CD14-positive monocyte (primary cell): ENCODE data around the gene THRAP3. TPM values are rescaled to one million over a fixed set of nuclear protein-coding genes. Genes with fewer than 3 reads are reported as not detected.

Experiments used
- DNase-seq, 3 donors: peaks; one replicate each; pipeline ENCODE4 v3.0.0-alpha.2; 2011 to 2022
- H2AFZ ChIP-seq: 2 replicates; pipeline ENCODE4 v1.6.0; 2012; ENCODE audit warnings: mild to moderate bottlenecking, low read depth, low read length, inconsistent platforms; ENCODE audit not compliant: insufficient read depth, poor library complexity, severe bottlenecking
- H3K27ac ChIP-seq, 2 donors: 1 replicate in 1 of 2; 2 replicates in 1 of 2; pipeline ENCODE4 v1.5.1; 2012 to 2013; ENCODE audit warnings: low read length in 2 of 2, control low read depth in 1 of 2, inconsistent platforms in 1 of 2, low read depth in 1 of 2, mild to moderate bottlenecking in 1 of 2
- H3K27me3 ChIP-seq, 2 donors: one replicate each; pipeline versions ENCODE4 v1.6.0 to v1.6.1; 2011 to 2013; ENCODE audit warnings: low read length in 2 of 2; ENCODE audit not compliant: control insufficient read depth in 2 of 2, insufficient read depth in 2 of 2
- H3K36me3 ChIP-seq, 2 donors: replicated peaks in 1 of 2; 1 replicate in 1 of 2; 2 replicates in 1 of 2; pipeline versions ENCODE4 v1.5.1 to v1.6.1; 2012 to 2013; ENCODE audit warnings: low read length in 2 of 2, control low read depth in 1 of 2, inconsistent platforms in 1 of 2, mild to moderate bottlenecking in 1 of 2; ENCODE audit not compliant: insufficient read depth in 2 of 2, control insufficient read depth in 1 of 2
- H3K4me1 ChIP-seq, 2 donors: 1 replicate in 1 of 2; 2 replicates in 1 of 2; pipeline versions ENCODE4 v1.5.1 to v1.6.1; 2012 to 2013; ENCODE audit warnings: low read length in 2 of 2, control low read depth in 1 of 2, inconsistent platforms in 1 of 2, mild to moderate bottlenecking in 1 of 2, moderate library complexity in 1 of 2; ENCODE audit not compliant: insufficient read depth in 2 of 2, control insufficient read depth in 1 of 2
- H3K4me2 ChIP-seq: replicated peaks from 2 replicates; pipeline ENCODE3; 2012; ENCODE audit warnings: low read length, moderate library complexity, mild to moderate bottlenecking; ENCODE audit not compliant: poor library complexity, severe bottlenecking; ENCODE audit errors: extremely low read depth
- H3K4me3 ChIP-seq, 3 experiments: fragments of 200-600 bp in 1 of 3; sonication (generic) in 1 of 3; replicated peaks in 1 of 3; 1 replicate in 2 of 3; 2 replicates in 1 of 3; pipeline ENCODE4 v1.5.1; 2011 to 2013; ENCODE audit warnings: low read length in 3 of 3, mild to moderate bottlenecking in 3 of 3, control low read depth in 2 of 3, low read depth in 2 of 3, inconsistent platforms in 1 of 3, moderate library complexity in 1 of 3
- H3K79me2 ChIP-seq: 2 replicates; pipeline ENCODE4 v1.6.0; 2012; ENCODE audit warnings: mild to moderate bottlenecking, control low read depth, inconsistent platforms, low read length, moderate library complexity; ENCODE audit not compliant: insufficient read depth
- H3K9ac ChIP-seq: 2 replicates; pipeline ENCODE4 v1.6.0; 2017; ENCODE audit warnings: low read length, mild to moderate bottlenecking; ENCODE audit not compliant: insufficient read depth, poor library complexity, severe bottlenecking
- H3K9me3 ChIP-seq, 2 donors: replicated peaks in 1 of 2; 1 replicate in 1 of 2; 2 replicates in 1 of 2; pipeline versions ENCODE4 v1.5.1 to v1.6.1; 2012 to 2013; ENCODE audit warnings: low read length in 2 of 2, control low read depth in 1 of 2; ENCODE audit not compliant: control insufficient read depth in 1 of 2, insufficient read depth in 1 of 2
- H4K20me1 ChIP-seq: 2 replicates; pipeline ENCODE4 v1.6.0; 2012; ENCODE audit warnings: mild to moderate bottlenecking, low read length, control low read depth, moderate library complexity; ENCODE audit not compliant: insufficient read depth
- H3K27ac Mint-ChIP-seq, 7 donors: one replicate each; pipeline ENCODE4 v1.8.0; 2020; ENCODE audit warnings: mild to moderate bottlenecking in 7 of 7, mixed read lengths in 7 of 7, moderate library complexity in 6 of 7, inconsistent platforms in 2 of 7
- H3K27me3 Mint-ChIP-seq, 3 donors: one replicate each; pipeline ENCODE4 v1.8.0; 2021 to 2022; ENCODE audit warnings: low read depth in 3 of 3, mild to moderate bottlenecking in 3 of 3, mixed read lengths in 3 of 3, moderate library complexity in 3 of 3, inconsistent platforms in 1 of 3
- H3K36me3 Mint-ChIP-seq, 2 donors: one replicate each; pipeline ENCODE4 v1.8.0; 2020; ENCODE audit warnings: mixed read lengths in 2 of 2, inconsistent platforms in 1 of 2, mild to moderate bottlenecking in 1 of 2
- H3K4me1 Mint-ChIP-seq: one replicate; pipeline ENCODE4 v1.8.0; 2020; ENCODE audit warnings: mild to moderate bottlenecking, mixed read lengths
- H3K4me3 Mint-ChIP-seq, 2 donors: one replicate each; pipeline ENCODE4 v1.8.0; 2020; ENCODE audit warnings: mild to moderate bottlenecking in 2 of 2, mixed read lengths in 2 of 2, moderate library complexity in 1 of 2
- H3K9me3 Mint-ChIP-seq, 7 donors: one replicate each; pipeline ENCODE4 v1.8.0; 2020 to 2022; ENCODE audit warnings: mixed read lengths in 7 of 7, mild to moderate bottlenecking in 6 of 7, moderate library complexity in 6 of 7, inconsistent platforms in 2 of 7
- WGBS: methylation state at CpG from one replicate; pipeline ENCODE4 v1.1.5; 2013; ENCODE audit warnings: missing lambda C conversion rate; ENCODE audit not compliant: insufficient coverage; 5-methylcytosine and 5-hydroxymethylcytosine counted together
- intact Hi-C, 2 donors: fragments of 100-400 bp; cut with micrococcal nuclease; formaldehyde crosslinking; loops; one replicate each; pipeline versions ENCODE4 v1.15.0 to v1.15.1; 2023
- polyA plus RNA-seq, 3 donors: library from polyadenylated mRNA; depleted of rRNA in 1 of 3; unstranded in 2 of 3; stranded (reverse) in 1 of 3; fragments of 300-500 nt in 2 of 3; fragments of >200 nt in 1 of 3; fragmentation: Illumina TruSeq in 2 of 3; gene quantifications; 1 replicate in 2 of 3; 2 replicates in 1 of 3; pipeline ENCODE4 v1.2.3, GENCODE V29; 2012 to 2021
- TF ChIP-seq, protein P1 (sequence below): fragments of 200-600 bp; IDR thresholded peaks from one replicate; pipeline ENCODE4 v1.8.0; 2022; ENCODE audit warnings: antibody characterized with exemption, mild to moderate bottlenecking

The THRAP3 gene
- polyA plus RNA-seq, 3 donors: 30.1 to 63.4 (median 35.7) TPM

DNA sequence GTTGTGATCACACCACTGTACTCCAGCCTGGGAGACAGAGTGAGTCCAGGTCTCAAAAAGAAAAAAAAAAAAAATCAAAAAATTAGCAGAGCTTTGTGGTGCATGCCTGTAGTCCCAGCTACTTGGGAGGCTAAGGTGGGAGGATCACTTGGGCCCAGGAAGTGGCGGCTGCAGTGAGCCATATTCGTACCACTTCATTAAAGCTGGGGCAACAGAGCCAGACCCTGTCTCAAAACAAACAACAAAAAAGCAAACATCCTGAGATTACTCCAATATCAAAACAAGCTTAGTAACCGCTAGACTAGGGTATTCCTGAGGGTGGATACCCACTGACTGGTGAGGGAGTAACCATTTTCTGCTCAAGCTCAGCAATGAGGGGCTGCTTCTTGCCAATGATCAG is 12.9 kb upstream of the THRAP3 start:
- H3K9ac ChIP-seq: no peak overlapping the region
- H4K20me1 ChIP-seq: no peaks in the 10 kb centered on the region
- Mint-ChIP-seq H3K4me1 (peaks cover 22% of the 10 kb centered on the region), H3K27me3 (peaks cover 0 to 8% (median 0%) of the 10 kb centered on the region in 3 donors), H3K36me3 (no peaks in the 10 kb centered on the region), H3K4me3 (no peak overlapping the region), H3K9me3 (peaks cover 0 to 2% (median 0%) of the 10 kb centered on the region in 7 donors), H3K27ac (peak overlapping the region in 1 of 7 donors; percentile 3)
- no peak for DNase-seq
- intact Hi-C loops: no loop called here
- no peak overlapping the region for H3K4me2 ChIP-seq
- H3K27me3 ChIP-seq: no peaks in the 10 kb centered on the region
- H3K4me3 ChIP-seq: no peak overlapping the region
- H2AFZ ChIP-seq: no peak overlapping the region
- TF ChIP-seq, protein P1, sequence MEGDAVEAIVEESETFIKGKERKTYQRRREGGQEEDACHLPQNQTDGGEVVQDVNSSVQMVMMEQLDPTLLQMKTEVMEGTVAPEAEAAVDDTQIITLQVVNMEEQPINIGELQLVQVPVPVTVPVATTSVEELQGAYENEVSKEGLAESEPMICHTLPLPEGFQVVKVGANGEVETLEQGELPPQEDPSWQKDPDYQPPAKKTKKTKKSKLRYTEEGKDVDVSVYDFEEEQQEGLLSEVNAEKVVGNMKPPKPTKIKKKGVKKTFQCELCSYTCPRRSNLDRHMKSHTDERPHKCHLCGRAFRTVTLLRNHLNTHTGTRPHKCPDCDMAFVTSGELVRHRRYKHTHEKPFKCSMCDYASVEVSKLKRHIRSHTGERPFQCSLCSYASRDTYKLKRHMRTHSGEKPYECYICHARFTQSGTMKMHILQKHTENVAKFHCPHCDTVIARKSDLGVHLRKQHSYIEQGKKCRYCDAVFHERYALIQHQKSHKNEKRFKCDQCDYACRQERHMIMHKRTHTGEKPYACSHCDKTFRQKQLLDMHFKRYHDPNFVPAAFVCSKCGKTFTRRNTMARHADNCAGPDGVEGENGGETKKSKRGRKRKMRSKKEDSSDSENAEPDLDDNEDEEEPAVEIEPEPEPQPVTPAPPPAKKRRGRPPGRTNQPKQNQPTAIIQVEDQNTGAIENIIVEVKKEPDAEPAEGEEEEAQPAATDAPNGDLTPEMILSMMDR: no peak
- peaks cover 20 to 21% of the 10 kb centered on the region in 2 donors for H3K4me1 ChIP-seq
- WGBS: no CpG with 5 or more reads among the region's 3 CpGs
- H3K79me2 ChIP-seq: no peaks in the 10 kb centered on the region
- no peaks in the 10 kb centered on the region for H3K36me3 ChIP-seq
- no peak overlapping the region for H3K27ac ChIP-seq
- no peaks in the 10 kb centered on the region for H3K9me3 ChIP-seq

DNA sequence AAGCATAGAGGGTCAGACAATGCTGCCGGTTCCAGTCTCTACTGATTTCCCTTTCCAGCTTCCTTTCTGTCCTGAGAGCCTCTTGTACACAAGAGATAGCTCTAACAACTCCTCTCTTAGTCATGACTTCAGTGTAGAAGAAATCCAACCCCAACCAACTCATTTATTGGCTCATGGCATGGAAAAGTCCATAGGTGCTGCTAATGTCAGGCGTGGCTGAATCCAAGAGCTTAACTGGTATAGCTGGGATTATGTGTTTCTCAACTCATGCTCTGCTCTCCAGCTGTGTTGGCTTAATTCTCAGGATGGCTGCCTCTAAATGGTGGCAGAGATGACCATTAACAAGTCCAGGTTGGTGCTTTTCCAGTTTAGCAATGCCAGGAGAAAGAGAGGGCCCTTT is 12.4 kb upstream of the THRAP3 start:
- Mint-ChIP-seq H3K4me1 (peaks cover 22% of the 10 kb centered on the region), H3K27me3 (peaks cover 0 to 8% (median 0%) of the 10 kb centered on the region in 3 donors), H3K27ac (peak overlapping the region in 1 of 7 donors; percentile 22), H3K9me3 (peaks cover 0 to 2% (median 0%) of the 10 kb centered on the region in 7 donors), H3K4me3 (no peak overlapping the region), H3K36me3 (no peaks in the 10 kb centered on the region)
- Histone ChIP-seq H3K9ac (no peak overlapping the region), H3K4me2 (no peak overlapping the region), H3K79me2 (no peaks in the 10 kb centered on the region), H3K4me3 (no peak overlapping the region), H3K9me3 (no peaks in the 10 kb centered on the region), H2AFZ (peak overlapping the region; percentile 50), H3K27ac (no peak overlapping the region), H4K20me1 (no peaks in the 10 kb centered on the region), H3K36me3 (no peaks in the 10 kb centered on the region), H3K27me3 (no peaks in the 10 kb centered on the region), H3K4me1 (peaks cover 20 to 21% of the 10 kb centered on the region in 2 donors)
- intact Hi-C loops: no loop called here
- no peak for DNase-seq
- TF ChIP-seq, protein P1: no peak
- WGBS: 100% methylated on average over 1 of the region's 2 CpGs
